Pancreas (tissue), 10 donors: ENCODE data around the gene ZBTB16. TPM values are rescaled to one million over a fixed set of nuclear protein-coding genes. Genes with fewer than 3 reads are reported as not detected.

Experiments used
- ATAC-seq, 4 donors: fragments of 200-7000 bp; cut with Tn5 transposase; one replicate each; pipeline versions ENCODE4 v1.8.0 to v1.9.1; 2020; ENCODE audit warnings: mild to moderate bottlenecking in 4 of 4, moderate library complexity in 4 of 4
- DNase-seq, 6 donors: peaks; one replicate each; pipeline ENCODE4 v3.0.0-alpha.2; 2020
- FAIRE-seq: peaks from 2 replicates; lab custom pipeline; 2012; peaks lifted over from hg19 to GRCh38; lab: Jason Lieb, UNC
- H3K27ac ChIP-seq, 4 donors: fragments of 200-600 bp; sonication (generic); 1 replicate in 3 of 4; 2 replicates in 1 of 4; pipeline versions ENCODE4 v1.5.0 to v1.8.0; 2020
- H3K27me3 ChIP-seq, 4 donors: fragments of 200-600 bp; one replicate each; pipeline ENCODE4 v1.8.0; 2021
- H3K36me3 ChIP-seq, 3 donors: fragments of 200-600 bp; sonication (generic) in 1 of 3; one replicate each; pipeline versions ENCODE4 v1.5.0 to v1.8.0; 2020 to 2021
- H3K4me1 ChIP-seq, 3 donors: fragments of 200-600 bp; one replicate each; pipeline ENCODE4 v1.8.0; 2021
- H3K4me3 ChIP-seq, 4 donors: fragments of 200-600 bp; sonication (generic) in 2 of 4; one replicate each; pipeline versions ENCODE4 v1.5.0 to v1.8.0; 2020 to 2021
- H3K9me3 ChIP-seq, 4 donors: fragments of 200-600 bp; one replicate each; pipeline ENCODE4 v1.8.0; 2021
- WGBS, 2 donors: extraction: QIAGEN DNeasy Blood & Tissue Kit; methylation state at CpG; one replicate each; pipeline ENCODE4 v1.1.7; 2013; 5-methylcytosine and 5-hydroxymethylcytosine counted together
- intact Hi-C, 3 donors: fragments of 100-400 bp; cut with DNase I; formaldehyde crosslinking; loops; one replicate each; pipeline versions ENCODE4 v1.11.1 to v1.14.2; 2022
- polyA plus RNA-seq, 2 donors: library from polyadenylated mRNA; stranded (reverse); fragments of 200-250 nt; gene quantifications; one replicate each; pipeline ENCODE4 v1.2.3, GENCODE V29; 2013
- total RNA-seq, 6 donors: library from RNA; stranded (reverse); fragmentation: NEBNext Ultra II Directional in 4 of 6; extraction: Animal tissue kit (Norgen Biotek cat#: 25700) in 4 of 6; gene quantifications; one replicate each; pipeline versions ENCODE4 v1.2.1 to v1.2.4, GENCODE V29; 2021 to 2023
- TF ChIP-seq, protein P1 (sequence below), 4 donors: fragments of 200-600 bp; sonication (generic) in 3 of 4; IDR thresholded peaks; one replicate each; pipeline versions ENCODE4 v1.5.0 to v1.8.0; 2021; ENCODE audit warnings: antibody characterized with exemption in 4 of 4
- donor health status: healthy with polysubstance abuse.
- donor health status: DM: no; HTN: no; CAD: no; lungs with moderate emphysema.
- donor health status: DM: no; HTN: no; CAD: no.
- donor health status: control.
- donor health status: control.
- donor health status: Bipolar disorder and iron deficiency.
- donor health status: DM: yes; HTN: yes; CAD: no.
- donor health status: DM: no; HTN: no; CAD: no.
- donor health status: DM: no; HTN: no; CAD: no.
- donor health status: DM: yes; HTN: yes; CAD: no.

The ZBTB16 gene
- total and polyA plus RNA-seq, 8 donors, result 8.1 to 76.4 (median 42.3) TPM

DNA sequence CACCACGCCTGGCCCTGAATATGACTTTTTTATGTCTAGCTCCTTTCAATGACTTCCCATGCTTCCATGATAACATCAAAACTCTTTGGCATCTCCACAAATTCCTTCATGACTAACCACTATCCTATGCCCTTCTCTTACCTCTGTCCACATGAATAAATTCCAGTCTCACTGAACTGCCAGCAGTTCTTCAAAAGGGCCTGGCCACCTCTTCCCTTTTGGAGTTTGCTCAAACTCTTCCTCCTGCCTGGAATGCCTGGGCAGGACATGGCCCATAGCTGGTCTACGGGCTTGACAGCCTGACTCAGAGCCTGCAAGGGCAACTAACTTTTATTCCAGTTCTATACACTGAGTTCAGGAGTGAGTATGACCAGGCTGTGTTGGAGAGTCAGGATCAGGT is 41.8 kb upstream of the ZBTB16 start:
- DNase-seq (peak in 1 of 6 donors; percentile 3), FAIRE-seq (no peak), ATAC-seq (no peak)
- Histone ChIP-seq H3K4me3 (no peak overlapping the region), H3K27me3 (no peaks in the 10 kb centered on the region), H3K4me1 (peaks cover 0 to 4% (median 0%) of the 10 kb centered on the region in 3 donors), H3K27ac (no peak overlapping the region), H3K9me3 (no peaks in the 10 kb centered on the region), H3K36me3 (no peaks in the 10 kb centered on the region)
- TF ChIP-seq, protein P1, sequence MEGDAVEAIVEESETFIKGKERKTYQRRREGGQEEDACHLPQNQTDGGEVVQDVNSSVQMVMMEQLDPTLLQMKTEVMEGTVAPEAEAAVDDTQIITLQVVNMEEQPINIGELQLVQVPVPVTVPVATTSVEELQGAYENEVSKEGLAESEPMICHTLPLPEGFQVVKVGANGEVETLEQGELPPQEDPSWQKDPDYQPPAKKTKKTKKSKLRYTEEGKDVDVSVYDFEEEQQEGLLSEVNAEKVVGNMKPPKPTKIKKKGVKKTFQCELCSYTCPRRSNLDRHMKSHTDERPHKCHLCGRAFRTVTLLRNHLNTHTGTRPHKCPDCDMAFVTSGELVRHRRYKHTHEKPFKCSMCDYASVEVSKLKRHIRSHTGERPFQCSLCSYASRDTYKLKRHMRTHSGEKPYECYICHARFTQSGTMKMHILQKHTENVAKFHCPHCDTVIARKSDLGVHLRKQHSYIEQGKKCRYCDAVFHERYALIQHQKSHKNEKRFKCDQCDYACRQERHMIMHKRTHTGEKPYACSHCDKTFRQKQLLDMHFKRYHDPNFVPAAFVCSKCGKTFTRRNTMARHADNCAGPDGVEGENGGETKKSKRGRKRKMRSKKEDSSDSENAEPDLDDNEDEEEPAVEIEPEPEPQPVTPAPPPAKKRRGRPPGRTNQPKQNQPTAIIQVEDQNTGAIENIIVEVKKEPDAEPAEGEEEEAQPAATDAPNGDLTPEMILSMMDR (IDR thresholded peaks at IDR 0.05), result no peak
- 44 to 45% methylated on average over 2 of the region's 2 CpGs for WGBS, 2 donors
- intact Hi-C loops, result no loop called here

DNA sequence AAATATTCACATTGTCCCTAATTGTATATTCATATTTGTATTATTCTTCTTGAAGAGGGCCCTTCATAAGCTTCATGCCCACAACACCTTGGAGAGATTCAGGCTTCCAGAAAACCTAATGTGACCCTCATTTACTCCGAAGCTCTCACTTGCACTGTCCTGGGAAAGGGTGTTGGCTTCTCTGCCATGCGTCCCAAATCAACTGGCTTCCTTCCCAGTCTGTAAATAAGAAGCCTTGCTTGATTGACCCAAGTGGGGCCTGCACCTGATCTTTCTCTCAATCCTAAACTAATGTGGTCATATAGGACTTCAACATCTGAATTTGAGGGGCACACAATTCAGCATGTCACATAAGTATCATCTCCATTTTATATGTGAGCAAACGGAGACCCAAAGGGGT is 40.5 kb upstream of the ZBTB16 start:
- no peak for FAIRE-seq
- peak in 2 of 4 donors; percentile 58 to 64 for ATAC-seq
- Histone ChIP-seq H3K27ac (no peak overlapping the region), H3K27me3 (no peaks in the 10 kb centered on the region), H3K36me3 (no peaks in the 10 kb centered on the region), H3K4me3 (no peak overlapping the region), H3K9me3 (no peaks in the 10 kb centered on the region), H3K4me1 (peaks cover 0 to 4% (median 0%) of the 10 kb centered on the region in 3 donors)
- intact Hi-C loops, result no loop called here
- no peak for DNase-seq
- 40 to 41% methylated on average over 3 of the region's 3 CpGs for WGBS, 2 donors
- TF ChIP-seq, protein P1 (IDR thresholded peaks at IDR 0.05), result no peak

DNA sequence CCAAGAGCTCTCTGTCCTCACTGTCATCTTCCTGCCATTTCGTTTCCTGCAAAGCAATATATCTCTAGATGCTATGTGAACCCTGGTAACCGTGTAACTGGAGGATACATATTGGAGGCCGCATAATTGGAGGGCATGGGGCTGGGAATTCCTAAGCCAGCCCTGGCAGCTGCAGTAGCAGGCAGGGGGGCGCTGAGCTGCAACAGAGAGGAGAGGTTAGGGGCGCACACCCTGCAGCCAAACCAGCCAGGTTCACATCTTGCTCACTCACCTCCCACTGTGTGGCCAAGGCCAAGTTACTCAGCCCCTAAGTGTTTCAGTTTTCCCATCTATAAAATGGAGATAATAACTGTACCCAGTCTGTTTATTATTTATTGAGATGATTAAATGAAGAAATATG is 39.9 kb upstream of the ZBTB16 start:
- no peak overlapping the region for H3K27ac ChIP-seq
- no peaks in the 10 kb centered on the region for H3K27me3 ChIP-seq
- H3K36me3 ChIP-seq, result no peaks in the 10 kb centered on the region
- no peak overlapping the region for H3K4me3 ChIP-seq
- DNase-seq (peak in 1 of 6 donors; percentile 20), FAIRE-seq (no peak), ATAC-seq (no peak)
- H3K4me1 ChIP-seq, result peaks cover 0 to 4% (median 0%) of the 10 kb centered on the region in 3 donors
- TF ChIP-seq, protein P1 (IDR thresholded peaks at IDR 0.05), result no peak
- WGBS, 2 donors, result 87 to 88% methylated on average over 5 of the region's 5 CpGs
- intact Hi-C loops, result no loop called here
- H3K9me3 ChIP-seq, result no peaks in the 10 kb centered on the region

DNA sequence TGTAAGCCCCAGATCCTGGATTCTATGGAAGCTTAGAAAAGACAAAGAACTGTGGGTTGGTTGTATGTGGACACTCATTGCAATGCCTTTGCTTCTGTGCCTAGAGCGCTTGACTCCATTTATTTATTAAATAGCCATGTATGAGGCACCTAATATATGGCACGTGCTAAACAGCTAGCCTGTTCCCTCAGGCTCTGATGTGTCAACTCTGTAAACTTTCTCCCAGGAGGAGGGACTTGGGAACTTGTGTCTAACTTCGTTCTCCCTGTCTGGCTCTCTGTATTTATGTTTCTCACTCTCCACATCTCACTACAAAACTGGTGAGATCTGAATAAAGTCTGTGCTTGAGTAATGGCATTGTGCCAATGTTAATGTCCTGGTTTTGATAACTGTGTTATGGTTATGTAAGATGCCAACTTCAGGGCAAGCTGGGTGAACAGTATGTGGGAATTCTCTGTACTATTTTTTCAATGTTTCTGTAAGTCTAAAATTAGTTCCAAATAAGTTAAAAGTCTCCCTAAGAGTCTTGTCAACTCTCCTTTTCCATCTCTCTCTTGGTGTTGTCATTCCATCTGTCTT is 34.1 kb upstream of the ZBTB16 start:
- Histone ChIP-seq H3K4me1 (peaks cover 0 to 10% (median 0%) of the 10 kb centered on the region in 3 donors), H3K9me3 (no peaks in the 10 kb centered on the region), H3K36me3 (no peaks in the 10 kb centered on the region), H3K27ac (no peak overlapping the region), H3K4me3 (no peak overlapping the region), H3K27me3 (no peaks in the 10 kb centered on the region)
- intact Hi-C loops, result no loop called here
- FAIRE-seq (no peak), DNase-seq (no peak), ATAC-seq (peak; percentile 25 to 70 (median 55))
- TF ChIP-seq, protein P1 (IDR thresholded peaks at IDR 0.05), result no peak
- WGBS, 2 donors, result 29 to 33% methylated on average over 3 of the region's 3 CpGs

DNA sequence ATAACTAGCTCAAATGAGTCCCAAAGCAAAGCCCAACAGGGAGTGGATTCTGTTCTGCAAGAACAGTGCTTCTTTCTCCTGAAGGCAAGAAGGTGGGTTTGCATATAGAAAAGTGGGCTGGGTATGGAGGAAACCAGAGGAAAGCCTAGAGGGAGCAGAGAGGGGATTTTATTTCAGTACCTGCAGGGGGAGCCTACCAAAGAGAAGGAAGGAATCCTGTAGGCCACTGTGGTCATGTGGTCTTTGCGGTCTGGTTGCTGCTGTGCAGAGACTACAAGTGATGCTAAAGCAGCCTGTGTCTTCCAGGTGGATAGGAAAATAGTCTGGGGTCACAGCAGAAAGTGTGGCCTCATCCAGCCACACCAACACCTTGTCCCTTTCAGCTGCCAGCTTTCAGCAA is 33.2 kb upstream of the ZBTB16 start:
- H3K9me3 ChIP-seq, result no peaks in the 10 kb centered on the region
- H3K36me3 ChIP-seq, result no peaks in the 10 kb centered on the region
- peaks cover 0 to 10% (median 0%) of the 10 kb centered on the region in 3 donors for H3K4me1 ChIP-seq
- H3K27me3 ChIP-seq, result no peaks in the 10 kb centered on the region
- FAIRE-seq, result no peak
- H3K4me3 ChIP-seq, result no peak overlapping the region
- H3K27ac ChIP-seq, result no peak overlapping the region
- 72 to 75% methylated on average over 1 of the region's 1 CpG for WGBS, 2 donors
- TF ChIP-seq, protein P1 (IDR thresholded peaks at IDR 0.05), result no peak
- DNase-seq, result no peak
- intact Hi-C loops, result no loop called here
- ATAC-seq, result no peak
